GM23338 (cell line): ENCODE measurements around the gene DSG2. TPM values are rescaled to one million over a fixed set of nuclear protein-coding genes. Genes with fewer than 3 reads are reported as not detected.
A peak's percentile ranks its signal among the peaks of the same experiment; 100 is the strongest.

Experiments
- ATAC-seq: fragments of 200-7000 bp; cut with Tn5 transposase; 3 replicates; pipeline ENCODE4 v1.9.1; 2020
- DNase-seq: peaks from one replicate; pipeline ENCODE4 v3.0.0-alpha.2; 2015; ENCODE audit warnings: low spot score
- H2AFZ ChIP-seq: fragments of 200-600 bp; sonication (generic); 2 replicates; pipeline ENCODE4 v1.8.0; 2016; ENCODE audit warnings: antibody characterized with exemption, mild to moderate bottlenecking, moderate library complexity
- H3F3A ChIP-seq: fragments of 200-600 bp; sonication (generic); replicated peaks from 2 replicates; pipeline ENCODE4 v1.8.0; 2017; ENCODE audit warnings: antibody characterized with exemption, mixed run types, low read depth
- H3K27ac ChIP-seq: fragments of 200-600 bp; sonication (generic); 2 replicates; pipeline ENCODE4 v1.6.1; 2016; ENCODE audit warnings: low read depth
- H3K27me3 ChIP-seq: fragments of 200-600 bp; sonication (generic); 2 replicates; pipeline ENCODE4 v1.8.0; 2016; ENCODE audit warnings: mild to moderate bottlenecking, mixed run types, moderate library complexity; ENCODE audit not compliant: insufficient read depth
- H3K36me3 ChIP-seq: fragments of 200-600 bp; sonication (generic); 2 replicates; pipeline ENCODE4 v1.8.0; 2016; ENCODE audit warnings: mild to moderate bottlenecking; ENCODE audit not compliant: insufficient read depth
- H3K4me1 ChIP-seq: fragments of 200-600 bp; sonication (generic); 2 replicates; pipeline ENCODE4 v1.8.0; 2016; ENCODE audit warnings: mild to moderate bottlenecking, moderate library complexity; ENCODE audit not compliant: insufficient read depth
- H3K4me2 ChIP-seq: fragments of 200-600 bp; sonication (generic); 2 replicates; pipeline ENCODE4 v1.7.1; 2017; ENCODE audit warnings: mixed run types
- H3K4me3 ChIP-seq: fragments of 200-600 bp; sonication (generic); 2 replicates; pipeline ENCODE4 v1.6.1; 2016; ENCODE audit warnings: mixed run types
- H3K79me2 ChIP-seq: fragments of 200-600 bp; sonication (generic); replicated peaks from 2 replicates; pipeline ENCODE4 v1.8.0; 2017; ENCODE audit warnings: mild to moderate bottlenecking; ENCODE audit not compliant: insufficient read depth
- H3K9me2 ChIP-seq: fragments of 200-600 bp; sonication (generic); 2 replicates; pipeline ENCODE4 v1.8.0; 2017; ENCODE audit not compliant: insufficient read depth
- H4K20me1 ChIP-seq: fragments of 200-600 bp; sonication (generic); replicated peaks from 2 replicates; pipeline ENCODE4 v1.8.0; 2017; ENCODE audit warnings: mild to moderate bottlenecking; ENCODE audit not compliant: insufficient read depth
- H3K27ac Mint-ChIP-seq: 2 replicates; pipeline ENCODE4 v1.8.0; 2020; ENCODE audit warnings: inconsistent platforms, mild to moderate bottlenecking, moderate library complexity, mixed read lengths
- H3K27me3 Mint-ChIP-seq: 3 replicates; pipeline ENCODE4 v1.8.0; 2022; ENCODE audit warnings: low read depth, mild to moderate bottlenecking, moderate library complexity, mixed read lengths, inconsistent platforms; ENCODE audit not compliant: insufficient read depth, poor library complexity
- H3K36me3 Mint-ChIP-seq: 3 replicates; pipeline ENCODE4 v1.8.0; 2021; ENCODE audit warnings: low read depth, mild to moderate bottlenecking, inconsistent platforms, moderate library complexity, mixed read lengths
- H3K4me1 Mint-ChIP-seq: 3 replicates; pipeline ENCODE4 v1.8.0; 2020; ENCODE audit warnings: mild to moderate bottlenecking, inconsistent platforms, mixed read lengths
- H3K4me3 Mint-ChIP-seq: 3 replicates; pipeline ENCODE4 v1.8.0; 2021; ENCODE audit warnings: moderate library complexity, mild to moderate bottlenecking, inconsistent platforms, mixed read lengths
- H3K9me3 Mint-ChIP-seq: 3 replicates; pipeline ENCODE4 v1.8.0; 2020; ENCODE audit warnings: moderate library complexity, mild to moderate bottlenecking, inconsistent platforms, mixed read lengths
- CREB1 ChIP-seq: fragments of 250-450 bp; sonication (Bioruptor Pico); IDR thresholded peaks from 2 replicates; pipeline ENCODE4 v1.5.0; 2020; ENCODE audit warnings: low read depth, mild to moderate bottlenecking, moderate library complexity
- EZH2 ChIP-seq: fragments of 200-600 bp; sonication (generic); IDR thresholded peaks from one replicate; pipeline ENCODE4 v1.8.0; 2017; ENCODE audit warnings: antibody characterized with exemption, mild to moderate bottlenecking, low read depth; ENCODE audit not compliant: unreplicated experiment
- EZH2phosphoT487 ChIP-seq: fragments of 200-600 bp; sonication (generic); IDR thresholded peaks from one replicate; pipeline ENCODE4 v1.8.1; 2018; ENCODE audit warnings: antibody characterized with exemption; ENCODE audit not compliant: unreplicated experiment
- JUNB ChIP-seq: IDR thresholded peaks from one replicate; pipeline ENCODE4 v1.6.1; 2016; ENCODE audit warnings: antibody characterized with exemption; ENCODE audit not compliant: unreplicated experiment
- NANOG ChIP-seq: IDR thresholded peaks from 2 replicates; pipeline ENCODE4 v1.6.1; 2016; ENCODE audit warnings: antibody characterized with exemption, borderline replicate concordance
- POLR2AphosphoS5 ChIP-seq: IDR thresholded peaks from 2 replicates; pipeline ENCODE4 v1.6.1; 2016; ENCODE audit warnings: antibody characterized with exemption, low read depth
- STAT1 ChIP-seq: IDR thresholded peaks from one replicate; pipeline ENCODE4 v1.6.1; 2016; ENCODE audit warnings: antibody characterized with exemption; ENCODE audit not compliant: unreplicated experiment
- ZNF114 ChIP-seq: fragments of 250-450 bp; sonication (Bioruptor Pico); IDR thresholded peaks from 2 replicates; pipeline ENCODE4 v1.5.0; 2020; ENCODE audit warnings: mild to moderate bottlenecking, moderate library complexity
- ZNF331 ChIP-seq: fragments of 250-450 bp; sonication (Bioruptor Pico); IDR thresholded peaks from 2 replicates; pipeline ENCODE4 v1.5.0; 2020; ENCODE audit warnings: low read depth, mild to moderate bottlenecking, moderate library complexity
- polyA plus RNA-seq: library from polyadenylated mRNA; unstranded; fragments of >200 nt; fragmentation: Nextera tagmentation; extraction: Ambion mirVana; gene quantifications from 2 replicates; pipeline ENCODE4 v1.2.1, GENCODE V29; 2016
- total RNA-seq: library from RNA; depleted of rRNA; stranded (reverse); fragments of >200 nt; shearing (Covaris generic); gene quantifications from 2 replicates; pipeline ENCODE4 v1.2.3, GENCODE V29; 2014
- TF ChIP-seq, protein P1 (sequence below): IDR thresholded peaks from 2 replicates; pipeline ENCODE4 v1.6.1; 2016; ENCODE audit warnings: antibody characterized with exemption
- TF ChIP-seq, protein P2 (sequence below): fragments of 250-450 bp; sonication (Bioruptor Pico); IDR thresholded peaks from 2 replicates; pipeline ENCODE4 v1.5.0; 2020; ENCODE audit warnings: mild to moderate bottlenecking, moderate library complexity
- TF ChIP-seq, protein P3 (sequence below), 2 experiments: fragments of 200-600 bp in 1 of 2; sonication (generic) in 1 of 2; conservative IDR thresholded peaks; 2 replicates each; pipeline versions ENCODE4 v1.5.1 to v1.6.1; 2016 to 2017; ENCODE audit warnings: antibody characterized with exemption in 2 of 2, low read depth in 2 of 2, mild to moderate bottlenecking in 2 of 2, moderate library complexity in 1 of 2
- TF ChIP-seq, protein P4 (sequence below): IDR thresholded peaks from one replicate; pipeline ENCODE4 v1.6.1; 2018; ENCODE audit warnings: antibody characterized with exemption; ENCODE audit not compliant: unreplicated experiment

The DSG2 gene
- total and polyA plus RNA-seq, 2 experiments from 2014 or later: 44.7 to 144 TPM

DNA sequence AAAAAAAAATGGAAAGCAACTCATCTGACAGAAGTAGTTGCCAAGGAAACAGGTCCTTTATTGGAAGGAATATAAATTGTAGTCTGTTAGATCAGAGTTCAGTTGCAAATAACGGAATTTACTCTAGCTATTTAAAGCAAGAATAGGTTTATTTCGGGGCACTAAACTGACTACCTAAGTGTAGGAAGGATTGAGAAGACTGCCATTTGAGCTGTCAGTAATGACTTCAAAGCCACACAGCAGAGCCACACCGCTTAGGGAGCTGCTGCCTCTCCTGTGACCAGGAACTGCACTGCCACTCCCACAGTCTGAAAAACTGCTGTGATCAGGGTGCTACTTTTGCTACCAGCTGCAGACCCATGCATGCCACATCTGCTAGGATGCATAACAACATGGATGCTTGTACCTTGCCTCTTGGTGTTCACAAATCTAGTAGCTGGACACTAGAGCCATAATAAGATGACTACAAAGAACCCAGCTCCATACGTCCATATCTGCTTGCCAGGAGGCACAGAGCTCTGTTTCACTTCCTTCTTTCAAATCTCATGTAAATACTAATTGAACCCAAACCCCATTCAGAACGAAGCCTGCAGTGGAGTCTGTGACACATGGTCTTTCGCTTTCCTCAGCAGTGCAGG lies 2.2 kb downstream of the DSG2 start:
- H3K36me3 ChIP-seq: no peaks in the 10 kb centered on the region
- TF ChIP-seq STAT1 (no peak), ZNF331 (CRISPR knock-in tag) (no peak), CREB1 (CRISPR knock-in tag) (no peak), ZNF114 (CRISPR knock-in tag) (no peak), EZH2 (no peak), JUNB (no peak), POLR2AphosphoS5 (no peak), EZH2phosphoT487 (no peak), NANOG (no peak)
- TF ChIP-seq, protein P1, sequence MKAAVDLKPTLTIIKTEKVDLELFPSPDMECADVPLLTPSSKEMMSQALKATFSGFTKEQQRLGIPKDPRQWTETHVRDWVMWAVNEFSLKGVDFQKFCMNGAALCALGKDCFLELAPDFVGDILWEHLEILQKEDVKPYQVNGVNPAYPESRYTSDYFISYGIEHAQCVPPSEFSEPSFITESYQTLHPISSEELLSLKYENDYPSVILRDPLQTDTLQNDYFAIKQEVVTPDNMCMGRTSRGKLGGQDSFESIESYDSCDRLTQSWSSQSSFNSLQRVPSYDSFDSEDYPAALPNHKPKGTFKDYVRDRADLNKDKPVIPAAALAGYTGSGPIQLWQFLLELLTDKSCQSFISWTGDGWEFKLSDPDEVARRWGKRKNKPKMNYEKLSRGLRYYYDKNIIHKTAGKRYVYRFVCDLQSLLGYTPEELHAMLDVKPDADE: no peak
- TF ChIP-seq, protein P2, sequence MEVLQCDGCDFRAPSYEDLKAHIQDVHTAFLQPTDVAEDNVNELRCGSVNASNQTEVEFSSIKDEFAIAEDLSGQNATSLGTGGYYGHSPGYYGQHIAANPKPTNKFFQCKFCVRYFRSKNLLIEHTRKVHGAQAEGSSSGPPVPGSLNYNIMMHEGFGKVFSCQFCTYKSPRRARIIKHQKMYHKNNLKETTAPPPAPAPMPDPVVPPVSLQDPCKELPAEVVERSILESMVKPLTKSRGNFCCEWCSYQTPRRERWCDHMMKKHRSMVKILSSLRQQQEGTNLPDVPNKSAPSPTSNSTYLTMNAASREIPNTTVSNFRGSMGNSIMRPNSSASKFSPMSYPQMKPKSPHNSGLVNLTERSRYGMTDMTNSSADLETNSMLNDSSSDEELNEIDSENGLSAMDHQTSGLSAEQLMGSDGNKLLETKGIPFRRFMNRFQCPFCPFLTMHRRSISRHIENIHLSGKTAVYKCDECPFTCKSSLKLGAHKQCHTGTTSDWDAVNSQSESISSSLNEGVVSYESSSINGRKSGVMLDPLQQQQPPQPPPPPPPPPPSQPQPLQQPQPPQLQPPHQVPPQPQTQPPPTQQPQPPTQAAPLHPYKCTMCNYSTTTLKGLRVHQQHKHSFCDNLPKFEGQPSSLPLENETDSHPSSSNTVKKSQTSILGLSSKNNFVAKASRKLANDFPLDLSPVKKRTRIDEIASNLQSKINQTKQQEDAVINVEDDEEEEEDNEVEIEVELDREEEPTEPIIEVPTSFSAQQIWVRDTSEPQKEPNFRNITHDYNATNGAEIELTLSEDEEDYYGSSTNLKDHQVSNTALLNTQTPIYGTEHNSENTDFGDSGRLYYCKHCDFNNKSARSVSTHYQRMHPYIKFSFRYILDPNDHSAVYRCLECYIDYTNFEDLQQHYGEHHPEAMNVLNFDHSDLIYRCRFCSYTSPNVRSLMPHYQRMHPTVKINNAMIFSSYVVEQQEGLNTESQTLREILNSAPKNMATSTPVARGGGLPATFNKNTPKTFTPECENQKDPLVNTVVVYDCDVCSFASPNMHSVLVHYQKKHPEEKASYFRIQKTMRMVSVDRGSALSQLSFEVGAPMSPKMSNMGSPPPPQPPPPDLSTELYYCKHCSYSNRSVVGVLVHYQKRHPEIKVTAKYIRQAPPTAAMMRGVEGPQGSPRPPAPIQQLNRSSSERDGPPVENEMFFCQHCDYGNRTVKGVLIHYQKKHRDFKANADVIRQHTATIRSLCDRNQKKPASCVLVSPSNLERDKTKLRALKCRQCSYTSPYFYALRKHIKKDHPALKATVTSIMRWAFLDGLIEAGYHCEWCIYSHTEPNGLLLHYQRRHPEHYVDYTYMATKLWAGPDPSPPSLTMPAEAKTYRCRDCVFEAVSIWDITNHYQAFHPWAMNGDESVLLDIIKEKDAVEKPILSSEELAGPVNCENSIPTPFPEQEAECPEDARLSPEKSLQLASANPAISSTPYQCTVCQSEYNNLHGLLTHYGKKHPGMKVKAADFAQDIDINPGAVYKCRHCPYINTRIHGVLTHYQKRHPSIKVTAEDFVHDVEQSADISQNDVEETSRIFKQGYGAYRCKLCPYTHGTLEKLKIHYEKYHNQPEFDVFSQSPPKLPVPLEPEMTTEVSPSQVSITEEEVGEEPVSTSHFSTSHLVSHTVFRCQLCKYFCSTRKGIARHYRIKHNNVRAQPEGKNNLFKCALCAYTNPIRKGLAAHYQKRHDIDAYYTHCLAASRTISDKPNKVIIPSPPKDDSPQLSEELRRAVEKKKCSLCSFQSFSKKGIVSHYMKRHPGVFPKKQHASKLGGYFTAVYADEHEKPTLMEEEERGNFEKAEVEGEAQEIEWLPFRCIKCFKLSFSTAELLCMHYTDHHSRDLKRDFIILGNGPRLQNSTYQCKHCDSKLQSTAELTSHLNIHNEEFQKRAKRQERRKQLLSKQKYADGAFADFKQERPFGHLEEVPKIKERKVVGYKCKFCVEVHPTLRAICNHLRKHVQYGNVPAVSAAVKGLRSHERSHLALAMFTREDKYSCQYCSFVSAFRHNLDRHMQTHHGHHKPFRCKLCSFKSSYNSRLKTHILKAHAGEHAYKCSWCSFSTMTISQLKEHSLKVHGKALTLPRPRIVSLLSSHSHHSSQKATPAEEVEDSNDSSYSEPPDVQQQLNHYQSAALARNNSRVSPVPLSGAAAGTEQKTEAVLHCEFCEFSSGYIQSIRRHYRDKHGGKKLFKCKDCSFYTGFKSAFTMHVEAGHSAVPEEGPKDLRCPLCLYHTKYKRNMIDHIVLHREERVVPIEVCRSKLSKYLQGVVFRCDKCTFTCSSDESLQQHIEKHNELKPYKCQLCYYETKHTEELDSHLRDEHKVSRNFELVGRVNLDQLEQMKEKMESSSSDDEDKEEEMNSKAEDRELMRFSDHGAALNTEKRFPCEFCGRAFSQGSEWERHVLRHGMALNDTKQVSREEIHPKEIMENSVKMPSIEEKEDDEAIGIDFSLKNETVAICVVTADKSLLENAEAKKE (CRISPR knock-in tag): no peak
- TF ChIP-seq, protein P3, sequence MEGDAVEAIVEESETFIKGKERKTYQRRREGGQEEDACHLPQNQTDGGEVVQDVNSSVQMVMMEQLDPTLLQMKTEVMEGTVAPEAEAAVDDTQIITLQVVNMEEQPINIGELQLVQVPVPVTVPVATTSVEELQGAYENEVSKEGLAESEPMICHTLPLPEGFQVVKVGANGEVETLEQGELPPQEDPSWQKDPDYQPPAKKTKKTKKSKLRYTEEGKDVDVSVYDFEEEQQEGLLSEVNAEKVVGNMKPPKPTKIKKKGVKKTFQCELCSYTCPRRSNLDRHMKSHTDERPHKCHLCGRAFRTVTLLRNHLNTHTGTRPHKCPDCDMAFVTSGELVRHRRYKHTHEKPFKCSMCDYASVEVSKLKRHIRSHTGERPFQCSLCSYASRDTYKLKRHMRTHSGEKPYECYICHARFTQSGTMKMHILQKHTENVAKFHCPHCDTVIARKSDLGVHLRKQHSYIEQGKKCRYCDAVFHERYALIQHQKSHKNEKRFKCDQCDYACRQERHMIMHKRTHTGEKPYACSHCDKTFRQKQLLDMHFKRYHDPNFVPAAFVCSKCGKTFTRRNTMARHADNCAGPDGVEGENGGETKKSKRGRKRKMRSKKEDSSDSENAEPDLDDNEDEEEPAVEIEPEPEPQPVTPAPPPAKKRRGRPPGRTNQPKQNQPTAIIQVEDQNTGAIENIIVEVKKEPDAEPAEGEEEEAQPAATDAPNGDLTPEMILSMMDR (conservative IDR thresholded peaks at IDR 0.05; ENCODE audit: low read depth in 2 of 2): no peak
- TF ChIP-seq, protein P4, sequence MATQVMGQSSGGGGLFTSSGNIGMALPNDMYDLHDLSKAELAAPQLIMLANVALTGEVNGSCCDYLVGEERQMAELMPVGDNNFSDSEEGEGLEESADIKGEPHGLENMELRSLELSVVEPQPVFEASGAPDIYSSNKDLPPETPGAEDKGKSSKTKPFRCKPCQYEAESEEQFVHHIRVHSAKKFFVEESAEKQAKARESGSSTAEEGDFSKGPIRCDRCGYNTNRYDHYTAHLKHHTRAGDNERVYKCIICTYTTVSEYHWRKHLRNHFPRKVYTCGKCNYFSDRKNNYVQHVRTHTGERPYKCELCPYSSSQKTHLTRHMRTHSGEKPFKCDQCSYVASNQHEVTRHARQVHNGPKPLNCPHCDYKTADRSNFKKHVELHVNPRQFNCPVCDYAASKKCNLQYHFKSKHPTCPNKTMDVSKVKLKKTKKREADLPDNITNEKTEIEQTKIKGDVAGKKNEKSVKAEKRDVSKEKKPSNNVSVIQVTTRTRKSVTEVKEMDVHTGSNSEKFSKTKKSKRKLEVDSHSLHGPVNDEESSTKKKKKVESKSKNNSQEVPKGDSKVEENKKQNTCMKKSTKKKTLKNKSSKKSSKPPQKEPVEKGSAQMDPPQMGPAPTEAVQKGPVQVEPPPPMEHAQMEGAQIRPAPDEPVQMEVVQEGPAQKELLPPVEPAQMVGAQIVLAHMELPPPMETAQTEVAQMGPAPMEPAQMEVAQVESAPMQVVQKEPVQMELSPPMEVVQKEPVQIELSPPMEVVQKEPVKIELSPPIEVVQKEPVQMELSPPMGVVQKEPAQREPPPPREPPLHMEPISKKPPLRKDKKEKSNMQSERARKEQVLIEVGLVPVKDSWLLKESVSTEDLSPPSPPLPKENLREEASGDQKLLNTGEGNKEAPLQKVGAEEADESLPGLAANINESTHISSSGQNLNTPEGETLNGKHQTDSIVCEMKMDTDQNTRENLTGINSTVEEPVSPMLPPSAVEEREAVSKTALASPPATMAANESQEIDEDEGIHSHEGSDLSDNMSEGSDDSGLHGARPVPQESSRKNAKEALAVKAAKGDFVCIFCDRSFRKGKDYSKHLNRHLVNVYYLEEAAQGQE: no peak
- Mint-ChIP-seq H3K36me3 (no peaks in the 10 kb centered on the region), H3K27ac (no peak overlapping the region), H3K27me3 (peaks cover 2% of the 10 kb centered on the region), H3K4me1 (peaks cover 28% of the 10 kb centered on the region), H3K9me3 (no peaks in the 10 kb centered on the region; the same call in 1 of the 3 replicates), H3K4me3 (peak overlapping the region; percentile 49)
- H3K27ac ChIP-seq: no peak overlapping the region
- H3K4me2 ChIP-seq: peak overlapping the region; percentile 91
- ATAC-seq: no peak
- no peak for DNase-seq
- no peak overlapping the region for H2AFZ ChIP-seq
- peaks cover 34% of the 10 kb centered on the region for H3K4me1 ChIP-seq
- H3K79me2 ChIP-seq: peaks cover 68% of the 10 kb centered on the region
- H3F3A ChIP-seq: 0 out of 2 replicates have a peak, but pooled peaks cover 6% of the 10 kb centered on the region
- H3K27me3 ChIP-seq: 0 out of 2 replicates have a peak, but pooled peaks cover 6% of the 10 kb centered on the region
- peaks cover 33% of the 10 kb centered on the region for H4K20me1 ChIP-seq
- peak overlapping the region; percentile 93 for H3K4me3 ChIP-seq
- no peaks in the 10 kb centered on the region for H3K9me2 ChIP-seq
